ENCODE results near the gene CCDC17. TPM values are rescaled to one million over a fixed set of nuclear protein-coding genes. Genes with fewer than 3 reads are reported as not detected.

CCDC17 gene
- total RNA-seq, 1 experiment from 2014 or later, result 2.2 TPM

- BruUV-seq (replicated peaks), result no TSS peak
- in situ Hi-C loops (cut with HindIII; ENCODE audit: low pct_unique_long_range_greater_than_20kb, low sequenced_read_pairs), result no loop called here
- ATAC-seq, result no peak
- CTCF ChIA-PET, result no interaction called here
- POLR2A ChIA-PET, result no interaction called here
- no peaks in the 10 kb centered on the region for H3K27me3 ChIP-seq (ENCODE audit: control insufficient read depth, insufficient read depth, low read length)
- no peak overlapping the region for H3K4me3 ChIP-seq (ENCODE audit: low read depth in 2 of 2, low read length in 2 of 2)
- H3K36me3 ChIP-seq (ENCODE audit: control insufficient read depth, insufficient read depth, low read length), result peaks cover 16% of the 10 kb centered on the region
- H3K27ac ChIP-seq (ENCODE audit: low read length), result no peak overlapping the region
- intact Hi-C loops (cut with micrococcal nuclease; ENCODE audit: unreplicated experiment), result no loop called here
- TF ChIP-seq POLR2AphosphoS5 (IDR thresholded peaks at IDR 0.05; ENCODE audit: low read depth, low read length) (no peak), CTCF (IDR thresholded peaks at IDR 0.05) (no peak)
- H3K4me1 ChIP-seq (ENCODE audit: control insufficient read depth, insufficient read depth, low read length), result no peaks in the 10 kb centered on the region
- H3K9me3 ChIP-seq (ENCODE audit: control insufficient read depth, insufficient read depth, low read depth, low read length), result no peaks in the 10 kb centered on the region
- no peak for DNase-seq (ENCODE audit: low read depth, low spot score)
These were observed 19.5 kb upstream of the CCDC17 start for GRCh38 chr1:45643321-45643720.

DNA sequence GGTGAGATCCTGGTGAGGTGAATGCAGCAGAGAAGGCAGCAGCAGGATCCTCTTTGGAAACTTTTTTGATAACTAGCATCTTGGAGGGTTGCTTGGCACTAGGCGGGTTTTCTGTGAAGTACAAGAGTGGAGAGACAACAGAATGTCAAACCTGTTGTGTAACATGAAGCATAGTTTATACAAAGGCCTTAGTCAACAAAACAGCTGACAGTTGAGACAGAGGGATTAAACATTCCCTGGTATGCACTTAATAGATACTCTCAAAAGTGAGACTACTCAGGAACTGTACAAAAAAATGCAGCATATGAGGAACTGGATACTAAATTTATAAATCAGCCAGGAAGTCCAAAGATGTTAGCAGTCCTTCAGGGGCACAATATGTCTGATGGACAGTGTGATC is 16.4 kb upstream of the CCDC17 start:
- peaks cover 27% of the 10 kb centered on the region for H3K36me3 ChIP-seq (ENCODE audit: control insufficient read depth, insufficient read depth, low read length)
- ATAC-seq (no peak), DNase-seq (ENCODE audit: low read depth, low spot score) (no peak)
- intact Hi-C loops (cut with micrococcal nuclease; ENCODE audit: unreplicated experiment) (no loop called here), in situ Hi-C loops (cut with HindIII; ENCODE audit: low pct_unique_long_range_greater_than_20kb, low sequenced_read_pairs) (no loop called here)
- no peak overlapping the region for H3K27ac ChIP-seq (ENCODE audit: low read length)
- H3K27me3 ChIP-seq (ENCODE audit: control insufficient read depth, insufficient read depth, low read length), result no peaks in the 10 kb centered on the region
- no peaks in the 10 kb centered on the region for H3K9me3 ChIP-seq (ENCODE audit: control insufficient read depth, insufficient read depth, low read depth, low read length)
- BruUV-seq (replicated peaks), result no TSS peak
- CTCF ChIA-PET, result no interaction called here
- H3K4me1 ChIP-seq (ENCODE audit: control insufficient read depth, insufficient read depth, low read length), result no peaks in the 10 kb centered on the region
- no peak overlapping the region for H3K4me3 ChIP-seq (ENCODE audit: low read depth in 2 of 2, low read length in 2 of 2)
- POLR2A ChIA-PET, result interaction anchor here (0.7 kb wide), 1 partner anchor 444 kb away, joined by 3 read pairs; no protein-coding TSS in a partner anchor
- TF ChIP-seq TCF7L2 (IDR thresholded peaks at IDR 0.05; ENCODE audit: low read depth, low read length), result no peak

DNA sequence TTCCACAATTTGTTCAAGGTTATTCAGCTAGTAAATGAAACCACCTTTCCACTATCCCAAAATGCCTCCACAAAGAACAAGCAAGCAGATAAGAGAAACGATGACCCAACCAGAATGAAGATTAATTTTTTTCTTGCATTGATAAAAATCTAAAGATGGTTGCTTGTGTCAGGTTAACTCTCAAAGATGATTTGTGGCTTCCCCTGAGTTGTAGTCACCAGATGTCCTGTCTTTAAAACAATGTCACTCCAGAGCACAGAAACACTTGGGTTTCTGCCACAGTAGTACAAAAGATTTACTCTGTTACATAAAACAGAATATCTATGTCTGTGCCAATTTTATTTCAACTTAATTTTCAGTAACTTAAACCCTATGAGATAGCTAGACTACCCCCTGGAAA is 11.4 kb upstream of the CCDC17 start:
- intact Hi-C loops (cut with micrococcal nuclease; ENCODE audit: unreplicated experiment) (no loop called here), in situ Hi-C loops (cut with HindIII; ENCODE audit: low pct_unique_long_range_greater_than_20kb, low sequenced_read_pairs) (no loop called here)
- Histone ChIP-seq H3K27me3 (ENCODE audit: control insufficient read depth, insufficient read depth, low read length) (no peaks in the 10 kb centered on the region), H3K4me3 (ENCODE audit: low read depth in 2 of 2, low read length in 2 of 2) (no peak overlapping the region), H3K36me3 (ENCODE audit: control insufficient read depth, insufficient read depth, low read length) (peaks cover 49% of the 10 kb centered on the region), H3K27ac (ENCODE audit: low read length) (no peak overlapping the region), H3K9me3 (ENCODE audit: control insufficient read depth, insufficient read depth, low read depth, low read length) (no peaks in the 10 kb centered on the region), H3K4me1 (ENCODE audit: control insufficient read depth, insufficient read depth, low read length) (no peaks in the 10 kb centered on the region)
- no peak for ATAC-seq
- DNase-seq (ENCODE audit: low read depth, low spot score), result no peak
- ChIA-PET POLR2A (interaction anchor here (0.5 kb wide), 1 partner anchor 45 kb away, joined by 5 read pairs; no protein-coding TSS in a partner anchor), CTCF (no interaction called here)
- no TSS peak for BruUV-seq (replicated peaks)
- TF ChIP-seq SIN3A (IDR thresholded peaks at IDR 0.05; ENCODE audit: borderline replicate concordance, insufficient read depth, low read depth, low read length) (no peak), POLR2AphosphoS5 (IDR thresholded peaks at IDR 0.05; ENCODE audit: low read depth, low read length) (no peak), CTCF (IDR thresholded peaks at IDR 0.05) (no peak), REST (IDR thresholded peaks at IDR 0.05; ENCODE audit: insufficient read depth in 1 of 2, low read depth in 2 of 2, low read length in 1 of 2) (no peak), TCF7L2 (IDR thresholded peaks at IDR 0.05; ENCODE audit: low read depth, low read length) (no peak)
